ENCODE data around the gene ZNF662. TPM values are rescaled to one million over a fixed set of nuclear protein-coding genes. Genes with fewer than 3 reads are reported as not detected.
A peak's percentile ranks its signal among the peaks of the same experiment; 100 is the strongest.

ZNF662 gene
- total RNA-seq, 1 donor from 2014 or later, result not detected

- H3K4me1 Mint-ChIP-seq, result no peaks in the 10 kb centered on the region
- no peak for DNase-seq (ENCODE audit: low read depth, low spot score)
- no peaks in the 10 kb centered on the region for H3K36me3 Mint-ChIP-seq (ENCODE audit: low read depth)
- H3K27ac Mint-ChIP-seq (ENCODE audit: unreplicated experiment), result no peak overlapping the region
- no peak overlapping the region for H3K4me3 Mint-ChIP-seq
- H3K9me3 Mint-ChIP-seq, result no peaks in the 10 kb centered on the region
- no peak for TF ChIP-seq CTCF (conservative IDR thresholded peaks at IDR 0.05)
- peaks cover 4% of the 10 kb centered on the region for H3K27me3 Mint-ChIP-seq (ENCODE audit: low read depth)
Observed at GRCh38 chr3:42936157-42936981, 30.4 kb downstream of the ZNF662 start.

GRCh38 chr3:42937334-42937733 is 31.4 kb downstream of the ZNF662 start:
- no peak for TF ChIP-seq CTCF (conservative IDR thresholded peaks at IDR 0.05)
- peaks cover 4% of the 10 kb centered on the region for H3K27me3 Mint-ChIP-seq (ENCODE audit: low read depth)
- no peak overlapping the region for H3K4me3 Mint-ChIP-seq
- no peak for DNase-seq (ENCODE audit: low read depth, low spot score)
- no peak overlapping the region for H3K27ac Mint-ChIP-seq (ENCODE audit: unreplicated experiment)
- no peaks in the 10 kb centered on the region for H3K4me1 Mint-ChIP-seq
- no peaks in the 10 kb centered on the region for H3K36me3 Mint-ChIP-seq (ENCODE audit: low read depth)
- H3K9me3 Mint-ChIP-seq, result no peaks in the 10 kb centered on the region

- no peaks in the 10 kb centered on the region for H3K9me3 Mint-ChIP-seq
- H3K4me1 Mint-ChIP-seq, result no peaks in the 10 kb centered on the region
- no peak overlapping the region for H3K27ac Mint-ChIP-seq (ENCODE audit: unreplicated experiment)
- no peak for DNase-seq (ENCODE audit: low read depth, low spot score)
- H3K27me3 Mint-ChIP-seq (ENCODE audit: low read depth), result peaks cover 9% of the 10 kb centered on the region
- TF ChIP-seq CTCF (conservative IDR thresholded peaks at IDR 0.05), result no peak
- no peak overlapping the region for H3K4me3 Mint-ChIP-seq
- no peaks in the 10 kb centered on the region for H3K36me3 Mint-ChIP-seq (ENCODE audit: low read depth)
Observed at GRCh38 chr3:42942693-42943092, 36.8 kb downstream of the ZNF662 start.

- Mint-ChIP-seq H3K27ac (ENCODE audit: unreplicated experiment) (no peak overlapping the region), H3K36me3 (ENCODE audit: low read depth) (no peaks in the 10 kb centered on the region), H3K4me3 (no peak overlapping the region), H3K9me3 (no peaks in the 10 kb centered on the region), H3K4me1 (no peaks in the 10 kb centered on the region), H3K27me3 (ENCODE audit: low read depth) (peaks cover 10% of the 10 kb centered on the region)
- TF ChIP-seq CTCF (conservative IDR thresholded peaks at IDR 0.05), result no peak
- DNase-seq (ENCODE audit: low read depth, low spot score), result no peak
Observed at GRCh38 chr3:42946050-42946449, 40.1 kb downstream of the ZNF662 start.

- TF ChIP-seq CTCF (conservative IDR thresholded peaks at IDR 0.05), result peak; percentile 28
- no peaks in the 10 kb centered on the region for H3K36me3 Mint-ChIP-seq (ENCODE audit: low read depth)
- no peak overlapping the region for H3K4me3 Mint-ChIP-seq
- peaks cover 17% of the 10 kb centered on the region for H3K27me3 Mint-ChIP-seq (ENCODE audit: low read depth)
- no peak overlapping the region for H3K27ac Mint-ChIP-seq (ENCODE audit: unreplicated experiment)
- no peaks in the 10 kb centered on the region for H3K4me1 Mint-ChIP-seq
- peaks cover 11% of the 10 kb centered on the region for H3K9me3 Mint-ChIP-seq
- no peak for DNase-seq (ENCODE audit: low read depth, low spot score)
Observed at GRCh38 chr3:42957573-42957972, 51.6 kb downstream of the ZNF662 start.
